Mammary epithelial cell (primary cell): ENCODE results near the gene TUBA1C.

ENCODE experiments used
- CTCF ChIP-seq, 2 donors: IDR thresholded peaks in 1 of 2; conservative IDR thresholded peaks in 1 of 2; 2 replicates each; pipeline ENCODE4 v1.5.1; 2011 to 2012; ENCODE audit warnings: inconsistent platforms in 2 of 2, low read length in 2 of 2, mild to moderate bottlenecking in 2 of 2, control low read depth in 1 of 2, low read depth in 1 of 2; ENCODE audit not compliant: insufficient read depth in 1 of 2; ENCODE audit errors: extremely low read depth in 1 of 2
- EZH2 ChIP-seq: IDR thresholded peaks from 2 replicates; pipeline ENCODE4 v1.6.1; 2012; ENCODE audit warnings: low read length, inconsistent platforms, borderline replicate concordance

- TF ChIP-seq EZH2 (no peak), CTCF (conservative IDR thresholded peaks at IDR 0.05 in 1 of 2, IDR thresholded peaks at IDR 0.05 in 1 of 2; ENCODE audit: extremely low read depth in 1 of 2, insufficient read depth in 1 of 2, low read depth in 1 of 2, low read length in 2 of 2) (no peak)
Measured at GRCh38 chr12:49284672-49285071, 19.8 kb downstream of the TUBA1C start.
